Peyer's patch (tissue), 4 donors: Measurements from ENCODE around the gene FGF12.

Experiments
- CTCF ChIP-seq, 6 experiments: fragments of 450-650 bp in 4 of 6; fragments of 200-600 bp in 2 of 6; sonication (generic) in 1 of 6; IDR thresholded peaks; one replicate each; pipeline ENCODE4 v1.5.1; 2017 to 2019; ENCODE audit warnings: antibody characterized with exemption in 6 of 6, mild to moderate bottlenecking in 3 of 6, moderate library complexity in 1 of 6
- POLR2A ChIP-seq, 2 donors: fragments of 450-650 bp; IDR thresholded peaks; one replicate each; pipeline ENCODE4 v1.5.1; 2017; ENCODE audit warnings: antibody characterized with exemption in 2 of 2, mild to moderate bottlenecking in 2 of 2, moderate library complexity in 2 of 2

- no peak for TF ChIP-seq CTCF (IDR thresholded peaks at IDR 0.05)
- TF ChIP-seq POLR2A (IDR thresholded peaks at IDR 0.05), result no peak
These were observed 424.1 kb downstream of the FGF12 start for GRCh38 chr3:192303235-192303634.
